Stomach smooth muscle (tissue), 2 donors: ENCODE results near the gene TRIAP1.

Experiments used
- H3K27ac ChIP-seq: one replicate; pipeline ENCODE4 v1.7.0; 2013; ENCODE audit warnings: mild to moderate bottlenecking, low read length, inconsistent platforms
- H3K27me3 ChIP-seq, 2 donors: one replicate each; pipeline ENCODE4 v1.7.0; 2013; ENCODE audit warnings: low read length in 2 of 2; ENCODE audit not compliant: insufficient read depth in 2 of 2, control insufficient read depth in 1 of 2
- H3K36me3 ChIP-seq, 2 donors: one replicate each; pipeline ENCODE4 v1.7.0; 2013; ENCODE audit warnings: low read length in 2 of 2; ENCODE audit not compliant: control insufficient read depth in 2 of 2, insufficient read depth in 2 of 2
- H3K4me1 ChIP-seq: one replicate; pipeline ENCODE4 v1.7.0; 2013; ENCODE audit warnings: low read length; ENCODE audit not compliant: control insufficient read depth, insufficient read depth
- H3K4me3 ChIP-seq, 2 donors: one replicate each; pipeline ENCODE4 v1.7.0; 2013; ENCODE audit warnings: low read length in 2 of 2
- H3K9ac ChIP-seq, 2 donors: one replicate each; pipeline ENCODE4 v1.7.0; 2013; ENCODE audit warnings: low read length in 2 of 2, mild to moderate bottlenecking in 1 of 2
- H3K9me3 ChIP-seq, 2 donors: one replicate each; pipeline ENCODE4 v1.7.0; 2013; ENCODE audit warnings: low read length in 2 of 2; ENCODE audit not compliant: control insufficient read depth in 2 of 2
- donor health status: healthy.
- donor health status: Pancreatic carcinoma.

The TRIAP1 gene

GRCh38 chr12:120406069-120406468 lies 40.1 kb downstream of the TRIAP1 start:
- no peak overlapping the region for H3K4me3 ChIP-seq
- H3K9me3 ChIP-seq, result no peaks in the 10 kb centered on the region
- H3K4me1 ChIP-seq, result no peaks in the 10 kb centered on the region
- H3K9ac ChIP-seq, result no peak overlapping the region
- H3K36me3 ChIP-seq, result no peaks in the 10 kb centered on the region
- no peak overlapping the region for H3K27ac ChIP-seq
- no peaks in the 10 kb centered on the region for H3K27me3 ChIP-seq

GRCh38 chr12:120404271-120404670 lies 41.9 kb downstream of the TRIAP1 start:
- H3K36me3 ChIP-seq, result no peaks in the 10 kb centered on the region
- H3K4me1 ChIP-seq, result no peaks in the 10 kb centered on the region
- H3K27me3 ChIP-seq, result no peaks in the 10 kb centered on the region
- no peaks in the 10 kb centered on the region for H3K9me3 ChIP-seq
- H3K9ac ChIP-seq, result no peak overlapping the region
- H3K27ac ChIP-seq, result no peak overlapping the region
- H3K4me3 ChIP-seq, result no peak overlapping the region

GRCh38 chr12:120403869-120404268 lies 42.3 kb downstream of the TRIAP1 start:
- Histone ChIP-seq H3K27me3 (no peaks in the 10 kb centered on the region), H3K36me3 (no peaks in the 10 kb centered on the region), H3K4me1 (no peaks in the 10 kb centered on the region), H3K4me3 (no peak overlapping the region), H3K9ac (no peak overlapping the region), H3K9me3 (no peaks in the 10 kb centered on the region), H3K27ac (no peak overlapping the region)

GRCh38 chr12:120402217-120402616 lies 44.0 kb downstream of the TRIAP1 start:
- Histone ChIP-seq H3K27ac (no peak overlapping the region), H3K9ac (no peak overlapping the region)

GRCh38 chr12:120399531-120399930 lies 46.7 kb downstream of the TRIAP1 start:
- no peaks in the 10 kb centered on the region for H3K9me3 ChIP-seq
- no peak overlapping the region for H3K27ac ChIP-seq
- no peak overlapping the region for H3K9ac ChIP-seq
- no peak overlapping the region for H3K4me3 ChIP-seq
- no peaks in the 10 kb centered on the region for H3K36me3 ChIP-seq
- no peaks in the 10 kb centered on the region for H3K4me1 ChIP-seq
- H3K27me3 ChIP-seq, result peaks cover 0 to 2% of the 10 kb centered on the region in 2 donors

More at GRCh38 chr12:120402217-120402616, 44.0 kb downstream of the TRIAP1 start:
- Histone ChIP-seq H3K4me1 (no peaks in the 10 kb centered on the region), H3K9me3 (no peaks in the 10 kb centered on the region), H3K36me3 (no peaks in the 10 kb centered on the region), H3K4me3 (no peak overlapping the region), H3K27me3 (no peaks in the 10 kb centered on the region)

- Histone ChIP-seq H3K27ac (no peak overlapping the region), H3K4me3 (no peak overlapping the region), H3K4me1 (no peaks in the 10 kb centered on the region), H3K9me3 (no peaks in the 10 kb centered on the region), H3K27me3 (peaks cover 0 to 2% of the 10 kb centered on the region in 2 donors), H3K36me3 (no peaks in the 10 kb centered on the region), H3K9ac (no peak overlapping the region)
Measured at GRCh38 chr12:120397824-120398540, 48.2 kb downstream of the TRIAP1 start.

GRCh38 chr12:120394483-120395367 lies 51.5 kb downstream of the TRIAP1 start:
- Histone ChIP-seq H3K4me3 (no peak overlapping the region), H3K9ac (no peak overlapping the region), H3K27me3 (peaks cover 0 to 2% of the 10 kb centered on the region in 2 donors), H3K36me3 (no peaks in the 10 kb centered on the region), H3K9me3 (no peaks in the 10 kb centered on the region), H3K27ac (no peak overlapping the region), H3K4me1 (no peaks in the 10 kb centered on the region)
